Endothelial cell (in vitro differentiated cells): ENCODE measurements around the gene TMEM125. TPM values are rescaled to one million over a fixed set of nuclear protein-coding genes. Genes with fewer than 3 reads are reported as not detected.
A peak's percentile ranks its signal among the peaks of the same experiment; 100 is the strongest.

Experiments used
- DNase-seq: peaks from one replicate; pipeline ENCODE4 v3.0.0; 2021; ENCODE audit warnings: low spot score
- H3K27ac Mint-ChIP-seq: one replicate; pipeline ENCODE4 v1.8.0; 2021; ENCODE audit warnings: mixed read lengths, inconsistent platforms; ENCODE audit not compliant: unreplicated experiment
- H3K27me3 Mint-ChIP-seq: one replicate; pipeline ENCODE4 v1.8.0; 2021; ENCODE audit warnings: mild to moderate bottlenecking, moderate library complexity, mixed read lengths, inconsistent platforms; ENCODE audit not compliant: unreplicated experiment
- H3K36me3 Mint-ChIP-seq: one replicate; pipeline ENCODE4 v1.8.0; 2021; ENCODE audit warnings: mild to moderate bottlenecking, low read depth, mixed read lengths, inconsistent platforms; ENCODE audit not compliant: unreplicated experiment
- H3K4me1 Mint-ChIP-seq: one replicate; pipeline ENCODE4 v1.8.0; 2021; ENCODE audit warnings: mild to moderate bottlenecking, mixed read lengths, inconsistent platforms; ENCODE audit not compliant: unreplicated experiment
- H3K4me3 Mint-ChIP-seq: one replicate; pipeline ENCODE4 v1.8.0; 2021; ENCODE audit warnings: mild to moderate bottlenecking, mixed read lengths, inconsistent platforms; ENCODE audit not compliant: unreplicated experiment
- H3K9me3 Mint-ChIP-seq: one replicate; pipeline ENCODE4 v1.8.0; 2021; ENCODE audit warnings: mixed read lengths, inconsistent platforms; ENCODE audit not compliant: unreplicated experiment
- total RNA-seq: library from RNA; stranded (reverse); fragmentation: NEBNext Ultra II Directional; extraction: Animal tissue kit (Norgen Biotek cat#: 25700); gene quantifications from one replicate; pipeline ENCODE4 v1.2.1, GENCODE V29; 2021; ENCODE audit not compliant: unreplicated experiment
- TF ChIP-seq, protein P1 (sequence below): fragments of 200-600 bp; sonication (generic); IDR thresholded peaks from one replicate; pipeline ENCODE4 v1.5.0; 2021; ENCODE audit warnings: antibody characterized with exemption; ENCODE audit not compliant: unreplicated experiment

Gene TMEM125
- total RNA-seq, 1 donor from 2014 or later: 2.7 TPM

DNA sequence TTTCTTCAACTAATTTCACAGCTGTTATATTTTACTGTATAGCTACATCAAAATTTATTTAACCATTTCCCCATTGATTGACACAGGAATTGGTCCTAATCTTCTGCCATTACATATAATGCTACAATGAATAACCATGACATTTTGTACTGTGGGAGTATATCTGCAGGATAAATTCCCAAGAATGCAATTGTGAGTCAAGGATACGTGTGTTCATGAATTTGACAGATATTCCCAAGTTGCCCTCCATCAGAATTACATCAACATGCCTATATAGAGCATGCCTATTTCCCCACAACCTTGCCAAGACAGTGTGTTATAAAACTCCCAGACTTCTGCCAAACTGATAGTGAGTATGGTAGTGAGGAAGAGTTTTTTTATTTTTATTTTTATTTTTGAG lies 28.3 kb downstream of the TMEM125 start:
- H3K27me3 Mint-ChIP-seq: peaks cover 9% of the 10 kb centered on the region
- H3K27ac Mint-ChIP-seq: peak overlapping the region; percentile 54
- peaks cover 66% of the 10 kb centered on the region for H3K4me1 Mint-ChIP-seq
- TF ChIP-seq, protein P1, sequence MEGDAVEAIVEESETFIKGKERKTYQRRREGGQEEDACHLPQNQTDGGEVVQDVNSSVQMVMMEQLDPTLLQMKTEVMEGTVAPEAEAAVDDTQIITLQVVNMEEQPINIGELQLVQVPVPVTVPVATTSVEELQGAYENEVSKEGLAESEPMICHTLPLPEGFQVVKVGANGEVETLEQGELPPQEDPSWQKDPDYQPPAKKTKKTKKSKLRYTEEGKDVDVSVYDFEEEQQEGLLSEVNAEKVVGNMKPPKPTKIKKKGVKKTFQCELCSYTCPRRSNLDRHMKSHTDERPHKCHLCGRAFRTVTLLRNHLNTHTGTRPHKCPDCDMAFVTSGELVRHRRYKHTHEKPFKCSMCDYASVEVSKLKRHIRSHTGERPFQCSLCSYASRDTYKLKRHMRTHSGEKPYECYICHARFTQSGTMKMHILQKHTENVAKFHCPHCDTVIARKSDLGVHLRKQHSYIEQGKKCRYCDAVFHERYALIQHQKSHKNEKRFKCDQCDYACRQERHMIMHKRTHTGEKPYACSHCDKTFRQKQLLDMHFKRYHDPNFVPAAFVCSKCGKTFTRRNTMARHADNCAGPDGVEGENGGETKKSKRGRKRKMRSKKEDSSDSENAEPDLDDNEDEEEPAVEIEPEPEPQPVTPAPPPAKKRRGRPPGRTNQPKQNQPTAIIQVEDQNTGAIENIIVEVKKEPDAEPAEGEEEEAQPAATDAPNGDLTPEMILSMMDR: no peak
- H3K36me3 Mint-ChIP-seq: peaks cover 13% of the 10 kb centered on the region
- H3K4me3 Mint-ChIP-seq: peak overlapping the region; percentile 43
- H3K9me3 Mint-ChIP-seq: no peaks in the 10 kb centered on the region
- DNase-seq: no peak

DNA sequence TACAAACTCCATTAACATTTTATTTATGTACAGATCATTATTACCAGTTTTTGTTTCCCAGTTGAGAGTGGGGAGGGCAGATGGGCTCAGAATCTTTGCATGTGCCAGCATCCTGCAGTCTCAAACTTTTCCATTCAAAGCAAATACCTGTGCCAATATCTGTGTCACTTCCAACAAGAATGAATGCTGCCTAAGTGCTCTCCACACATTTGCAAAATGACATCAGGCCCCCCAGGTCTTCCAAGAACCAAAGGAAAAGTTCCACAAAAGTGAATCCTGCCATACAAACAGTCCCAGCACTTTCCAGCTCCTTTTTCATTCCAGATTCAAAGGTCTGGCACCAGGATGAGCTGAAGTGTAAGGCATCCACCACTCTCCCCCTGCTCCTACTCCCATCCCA lies 29.3 kb downstream of the TMEM125 start:
- Mint-ChIP-seq H3K9me3 (no peaks in the 10 kb centered on the region), H3K27ac (peak overlapping the region; percentile 99), H3K4me3 (no peak overlapping the region), H3K36me3 (peaks cover 22% of the 10 kb centered on the region), H3K4me1 (peaks cover 72% of the 10 kb centered on the region), H3K27me3 (peaks cover 10% of the 10 kb centered on the region)
- TF ChIP-seq, protein P1: no peak
- DNase-seq: no peak

DNA sequence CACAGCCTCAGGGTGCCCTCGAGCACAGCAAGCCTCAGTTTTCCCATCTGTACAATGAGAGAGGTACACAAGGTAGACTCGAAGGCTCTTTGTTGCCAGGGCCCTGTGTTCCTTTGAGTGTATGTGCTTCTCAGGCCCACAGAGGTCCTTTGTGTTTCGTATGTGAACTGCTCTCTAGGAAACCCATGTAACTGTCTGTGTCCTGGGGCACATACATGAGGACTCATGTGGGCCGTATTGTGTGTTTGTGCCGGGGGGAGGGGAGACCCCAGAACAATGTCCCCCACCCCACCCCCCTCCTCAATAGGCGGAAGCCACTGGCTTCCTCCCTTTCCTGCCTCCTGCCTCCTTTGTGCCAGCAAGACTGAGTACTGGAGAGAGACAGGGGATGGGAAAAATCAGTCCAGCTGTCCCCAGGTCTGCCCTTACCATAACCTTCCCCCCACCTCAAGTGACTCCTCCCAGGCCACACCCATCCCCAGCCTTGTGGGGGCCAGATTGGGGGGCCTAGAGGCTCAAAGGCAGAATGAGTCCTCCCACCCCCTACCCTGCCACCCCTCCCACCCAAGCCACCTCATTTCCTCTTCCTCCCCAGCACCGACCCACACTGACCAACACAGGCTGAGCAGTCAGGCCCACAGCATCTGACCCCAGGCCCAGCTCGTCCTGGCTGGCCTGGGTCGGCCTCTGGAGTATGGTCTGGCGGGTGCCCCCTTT lies 30.8 kb downstream of the TMEM125 start, which contains the start of gene TIE1:
Gene TIE1 (plus strand): TSS at position 605 of the 717 bp plus-strand sequence. CDS start 90 bp downstream, at position 695.
- peaks cover 75% of the 10 kb centered on the region for H3K4me1 Mint-ChIP-seq
- H3K36me3 Mint-ChIP-seq: peaks cover 29% of the 10 kb centered on the region
- H3K27me3 Mint-ChIP-seq: peaks cover 16% of the 10 kb centered on the region
- no peaks in the 10 kb centered on the region for H3K9me3 Mint-ChIP-seq
- peak; percentile 79 for DNase-seq
- H3K27ac Mint-ChIP-seq: peak within 1 kb of the TSS; percentile 99
- TF ChIP-seq, protein P1: no peak
- H3K4me3 Mint-ChIP-seq: peak within 1 kb of the TSS; percentile 97

DNA sequence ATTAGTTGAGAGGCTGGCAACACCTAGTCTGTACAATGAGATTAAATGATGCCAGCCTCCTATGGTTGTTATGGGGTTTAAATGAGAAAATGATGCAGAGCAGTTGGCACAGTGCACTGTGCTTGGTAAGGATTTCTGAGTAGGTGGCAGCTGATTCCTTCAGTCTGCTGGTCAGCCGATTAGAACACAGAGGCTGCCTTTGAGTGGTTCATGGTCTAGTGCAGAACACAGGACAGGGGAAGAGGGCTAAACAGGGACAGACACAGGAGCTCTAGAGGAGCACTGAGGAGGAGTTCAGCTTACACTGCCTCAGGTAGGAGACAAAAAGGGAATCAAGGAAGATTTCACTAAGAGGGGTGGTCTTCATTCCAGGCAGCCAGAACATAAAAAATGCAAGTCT lies 32.4 kb downstream of the TMEM125 start:
- TF ChIP-seq, protein P1: no peak
- no peak for DNase-seq
- Mint-ChIP-seq H3K9me3 (no peaks in the 10 kb centered on the region), H3K4me3 (peak overlapping the region; percentile 97), H3K27me3 (peaks cover 17% of the 10 kb centered on the region), H3K4me1 (peaks cover 69% of the 10 kb centered on the region), H3K36me3 (peaks cover 44% of the 10 kb centered on the region), H3K27ac (peak overlapping the region; percentile 65)
